KG1 (cell line): Measurements from ENCODE around the gene EIF2D.

Source experiments
- DNase-seq: peaks from one replicate; lab custom pipeline; 2025; lab: John Stamatoyannopoulos, UW

Gene EIF2D

DNA sequence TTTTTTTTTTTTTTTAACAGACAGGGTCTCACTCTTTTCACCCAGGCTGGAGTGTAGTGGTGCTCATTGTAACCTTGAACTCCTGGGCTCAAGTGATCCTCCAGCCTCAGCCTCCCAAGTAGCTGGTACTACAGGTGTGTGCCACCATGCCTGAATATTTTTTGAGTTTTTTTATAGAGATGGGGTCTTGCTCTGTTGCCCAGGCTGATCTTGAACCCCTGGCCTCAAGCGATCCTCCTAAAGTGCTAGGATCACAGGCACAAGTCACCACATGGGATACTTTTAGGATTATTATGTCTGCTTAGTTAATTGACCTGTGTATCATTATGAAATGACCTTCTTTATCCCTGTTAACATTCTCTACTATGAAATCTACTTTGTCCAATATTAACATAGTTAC lies 66.9 kb downstream of the EIF2D start:
- DNase-seq: no peak

DNA sequence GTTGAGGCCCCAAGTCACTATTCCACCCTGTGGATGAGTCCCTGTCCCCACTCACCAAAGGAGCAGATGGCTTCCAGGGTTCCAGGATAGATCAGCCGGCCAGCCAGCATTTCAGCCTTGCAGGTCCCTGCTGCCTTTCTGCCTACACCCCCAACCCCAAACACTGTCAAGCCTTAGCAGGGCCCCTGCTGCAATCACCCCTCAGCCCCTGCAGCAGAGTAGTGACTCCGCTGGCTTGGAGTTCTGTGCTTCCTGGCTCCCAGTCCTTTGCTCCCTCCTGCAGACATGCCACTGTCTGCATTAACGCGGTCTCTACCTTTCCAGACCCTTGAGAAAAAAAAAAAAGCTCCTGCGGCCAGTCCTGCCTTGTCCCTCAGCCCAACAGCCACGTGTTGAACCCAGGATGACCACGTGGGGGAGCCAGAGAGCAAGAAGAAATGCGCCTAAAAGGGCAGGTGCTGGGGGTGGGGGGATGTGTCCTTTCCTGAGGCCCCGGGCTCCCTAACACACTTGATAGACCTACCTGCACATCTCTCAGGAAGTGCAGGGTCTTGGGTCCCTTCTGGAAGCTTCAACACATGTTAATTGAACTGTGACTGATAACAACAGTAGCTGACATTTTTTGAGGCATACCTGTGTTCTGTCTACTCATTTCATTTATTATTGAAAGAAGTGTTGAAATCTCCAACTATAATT lies 67.6 kb downstream of the EIF2D start:
- DNase-seq: peak; percentile 58
